A549 treated with AZD9567 at 1 μM for 4 hours (cell line): ENCODE measurements around the gene SPRR1B. TPM values are rescaled to one million over a fixed set of nuclear protein-coding genes. Genes with fewer than 3 reads are reported as not detected.

ENCODE experiments used
- total RNA-seq: library from RNA; stranded (reverse); fragments of 200-300 nt; extraction: Qiagen RNA extraction; gene quantifications from 5 replicates; pipeline ENCODE4 v1.2.3, GENCODE V29; 2022; ENCODE audit not compliant: insufficient read depth

SPRR1B gene
- total RNA-seq, result not detected in 5 replicates

GRCh38 chr1:153030895-153031294 lies at the start of gene SPRR1B:
SPRR1B (plus strand) TSS chr1:153031203; CDS start chr1:153032346, 1,143 bp downstream.

GRCh38 chr1:152983743-152984142 lies 47.3 kb upstream of the SPRR1B start, which contains the start of gene SPRR1A:
SPRR1A (plus strand) TSS chr1:152984081; CDS start chr1:152985231, 1,150 bp downstream.

GRCh38 chr1:153001382-153001781 lies 29.6 kb upstream of the SPRR1B start, which contains the start of gene SPRR3:
SPRR3 (plus strand) TSS chr1:153001749; CDS start chr1:153003021, 1,272 bp downstream.

GRCh38 chr1:153040950-153041631 lies 10.1 kb downstream of the SPRR1B start, which contains the start of gene SPRR2D:
SPRR2D (minus strand) TSS chr1:153041120; CDS start chr1:153040346, 774 bp downstream.

GRCh38 chr1:153057375-153057774 lies 26.4 kb downstream of the SPRR1B start, which contains the start of gene SPRR2A:
SPRR2A (minus strand) TSS chr1:153057512; CDS start chr1:153056735, 777 bp downstream.

GRCh38 chr1:153071511-153071910 lies 40.5 kb downstream of the SPRR1B start, which contains the start of gene SPRR2B:
SPRR2B (minus strand) TSS chr1:153071611; CDS start chr1:153070839, 772 bp downstream.

Other genes starting within 250 kb of the SPRR1B start
- 0.07 TPM in 1 of 5 replicates, not detected in the others for gene LCE1E, start 244.9 kb upstream of the SPRR1B start, total RNA-seq
- gene LCE1D, start 234.5 kb upstream of the SPRR1B start, total RNA-seq, result not detected in 5 replicates
- gene LCE1C, start 224.6 kb upstream of the SPRR1B start, total RNA-seq, result not detected in 5 replicates
- 0.09 TPM in 1 of 5 replicates, not detected in the others for gene LCE1B, start 219.2 kb upstream of the SPRR1B start, total RNA-seq
- not detected in 5 replicates for gene LCE1A, start 203.7 kb upstream of the SPRR1B start, total RNA-seq
- gene LCE6A, start 188.3 kb upstream of the SPRR1B start, total RNA-seq, result not detected in 5 replicates
- gene LCE7A, start 171.2 kb upstream of the SPRR1B start, total RNA-seq, result not detected in 5 replicates
- gene SMCP, start 152.9 kb upstream of the SPRR1B start, total RNA-seq, result not detected in 5 replicates
- 0.05 to 0.09 TPM (median 0.08 TPM) in 4 of 5 replicates, not detected in the other for gene IVL, start 122.7 kb upstream of the SPRR1B start, total RNA-seq
- not detected in 5 replicates for gene SPRR5, start 84.0 kb upstream of the SPRR1B start, total RNA-seq
- not detected in 5 replicates for gene SPRR4, start 60.6 kb upstream of the SPRR1B start, total RNA-seq
- not detected in 5 replicates for gene SPRR1A, start 47.1 kb upstream of the SPRR1B start, total RNA-seq
- gene SPRR3, start 29.5 kb upstream of the SPRR1B start, total RNA-seq, result not detected in 5 replicates
- not detected in 5 replicates for gene SPRR2D, start 9.9 kb downstream of the SPRR1B start, total RNA-seq
- gene SPRR2A, start 26.3 kb downstream of the SPRR1B start, total RNA-seq, result not detected in 5 replicates
- gene SPRR2B, start 40.4 kb downstream of the SPRR1B start, total RNA-seq, result not detected in 5 replicates
- gene SPRR2E, start 63.3 kb downstream of the SPRR1B start, total RNA-seq, result not detected in 5 replicates
- not detected in 5 replicates for gene SPRR2F, start 82.3 kb downstream of the SPRR1B start, total RNA-seq
- gene SPRR2G, start 119.7 kb downstream of the SPRR1B start, total RNA-seq, result not detected in 5 replicates
- gene LELP1, start 172.2 kb downstream of the SPRR1B start, total RNA-seq, result not detected in 5 replicates
- 0.08 TPM in 1 of 5 replicates, not detected in the others for gene PRR9, start 186.4 kb downstream of the SPRR1B start, total RNA-seq
- gene LORICRIN, start 228.5 kb downstream of the SPRR1B start, total RNA-seq, result not detected in 5 replicates